Measurements from ENCODE around the gene FBXO45. TPM values are rescaled to one million over a fixed set of nuclear protein-coding genes. Genes with fewer than 3 reads are reported as not detected.
"Not testable (repeated sequence)": the region's sequence is repeated elsewhere in the genome, so short reads cannot be mapped to it uniquely, and the experiment has no call there.

Gene FBXO45
- total RNA-seq, 1 experiment from 2014 or later = 23.2 TPM

- no peaks in the 10 kb centered on the region for H3K9me3 ChIP-seq (ENCODE audit: control insufficient read depth in 1 of 2, insufficient read depth in 1 of 2, low read depth in 1 of 2, low read length in 2 of 2)
- no peaks in the 10 kb centered on the region for H3K9me2 ChIP-seq (ENCODE audit: insufficient read depth)
- intact Hi-C loops (cut with micrococcal nuclease) = no loop called here
- peaks cover 2 to 10% of the 10 kb centered on the region in 2 experiments; a peak in 2 of 4 replicates for H3K4me1 ChIP-seq (ENCODE audit: control insufficient read depth in 1 of 2, insufficient read depth in 2 of 2, low read length in 2 of 2)
- ChIA-PET CTCF (no interaction called here), RAD21 (ENCODE audit: low non-redundant PET in 1 of 2, low total read pairs in 2 of 2, uncharacterized antibody in 2 of 2, unreplicated experiment in 2 of 2) (no interaction called here), POLR2A (no interaction called here)
- no peaks in the 10 kb centered on the region for H4K20me1 ChIP-seq (ENCODE audit: insufficient read depth)
- no peak overlapping the region for H2AFZ ChIP-seq (ENCODE audit: low read depth, low read length, poor library complexity, severe bottlenecking)
- no peaks in the 10 kb centered on the region for H3K27me3 ChIP-seq (ENCODE audit: insufficient read depth, low read length)
- no peak overlapping the region for H3K9ac ChIP-seq (ENCODE audit: low read length)
- no peaks in the 10 kb centered on the region for H3K79me2 ChIP-seq (ENCODE audit: insufficient read depth, low read length)
- no TSS peak for BruUV-seq (replicated peaks)
- H3K27ac ChIP-seq (ENCODE audit: low read depth, low read length) = no peak overlapping the region
- DNase-seq (ENCODE audit: low read depth, low spot score) (no peak), ATAC-seq (no peak)
- no peaks in the 10 kb centered on the region for H3K36me3 ChIP-seq (ENCODE audit: control insufficient read depth in 1 of 2, insufficient read depth in 2 of 2, low read length in 2 of 2)
- no peak overlapping the region for H3K4me2 ChIP-seq (ENCODE audit: low read length)
- no peak overlapping the region for H3K4me3 ChIP-seq (replicated peaks in 1 of 2; ENCODE audit: low read depth in 1 of 2, low read length in 2 of 2)
- TF ChIP-seq EGR1 (IDR thresholded peaks at IDR 0.05; ENCODE audit: low read depth) (no peak), JUND (IDR thresholded peaks at IDR 0.05) (no peak), POLR2A (IDR thresholded peaks at IDR 0.05; ENCODE audit: borderline replicate concordance, extremely low read depth, insufficient read depth, insufficient read length) (no peak), EZH2phosphoT487 (IDR thresholded peaks at IDR 0.05; ENCODE audit: borderline replicate concordance) (no peak), CEBPB (IDR thresholded peaks at IDR 0.05; ENCODE audit: low read depth) (no peak), SP1 (IDR thresholded peaks at IDR 0.05; ENCODE audit: low read depth) (no peak), TCF7L2 (IDR thresholded peaks at IDR 0.05; ENCODE audit: borderline replicate concordance, extremely low read depth, insufficient read depth, insufficient read length) (no peak), ELF1 (IDR thresholded peaks at IDR 0.05; ENCODE audit: borderline replicate concordance, low read depth) (no peak), CBX3 (IDR thresholded peaks at IDR 0.05; ENCODE audit: low read depth) (no peak), CTCF (IDR thresholded peaks at IDR 0.05 in 2 of 3, conservative IDR thresholded peaks at IDR 0.05 in 1 of 3; ENCODE audit: borderline replicate concordance in 1 of 3, insufficient read depth in 1 of 3, low read depth in 2 of 3, low read length in 2 of 3) (no peak), ZBTB33 (IDR thresholded peaks at IDR 0.05; ENCODE audit: extremely low read depth, insufficient replicate concordance, low read length) (no peak), ZNF274 (IDR thresholded peaks at IDR 0.05; ENCODE audit: low read depth, low read length) (no peak), FOSL1 (IDR thresholded peaks at IDR 0.05; ENCODE audit: low read depth) (no peak), ZFX (IDR thresholded peaks at IDR 0.05) (no peak)
Observed at GRCh38 chr3:196636369-196637349, 68.2 kb downstream of the FBXO45 start.

- CTCF ChIA-PET; H3K27me3 ChIP-seq (ENCODE audit: insufficient read depth, low read length); DNase-seq (ENCODE audit: low read depth, low spot score); POLR2A ChIA-PET; H3K4me2 ChIP-seq (ENCODE audit: low read length); H3K9me3 ChIP-seq (ENCODE audit: control insufficient read depth in 1 of 2, insufficient read depth in 1 of 2, low read depth in 1 of 2, low read length in 2 of 2); RAD21 ChIA-PET (ENCODE audit: low non-redundant PET in 1 of 2, low total read pairs in 2 of 2, uncharacterized antibody in 2 of 2, unreplicated experiment in 2 of 2); intact Hi-C loops (cut with micrococcal nuclease); BruUV-seq (replicated peaks); H2AFZ ChIP-seq (ENCODE audit: low read depth, low read length, poor library complexity, severe bottlenecking); H3K4me3 ChIP-seq (replicated peaks in 1 of 2; ENCODE audit: low read depth in 1 of 2, low read length in 2 of 2); H3K9me2 ChIP-seq (ENCODE audit: insufficient read depth); H3K4me1 ChIP-seq (ENCODE audit: control insufficient read depth in 1 of 2, insufficient read depth in 2 of 2, low read length in 2 of 2); H3K79me2 ChIP-seq (ENCODE audit: insufficient read depth, low read length); ATAC-seq; H3K9ac ChIP-seq (ENCODE audit: low read length); H3K27ac ChIP-seq (ENCODE audit: low read depth, low read length); H4K20me1 ChIP-seq (ENCODE audit: insufficient read depth); H3K36me3 ChIP-seq (ENCODE audit: control insufficient read depth in 1 of 2, insufficient read depth in 2 of 2, low read length in 2 of 2): not testable (repeated sequence)
Observed at GRCh38 chr3:196637941-196638340, 69.5 kb downstream of the FBXO45 start.

Measured in HCT116 (cell line).